HG02970 (cell line): Measurements from ENCODE around the gene DHX35.
A peak's percentile ranks its signal among the peaks of the same experiment; 100 is the strongest.
"Not testable (repeated sequence)": the region's sequence is repeated elsewhere in the genome, so short reads cannot be mapped to it uniquely, and the experiment has no call there.

Source experiments
- ATAC-seq: cut with Tn5 transposase; IDR thresholded peaks from one replicate; pipeline ENCODE4 v1.9.1; 2021; ENCODE audit warnings: mild to moderate bottlenecking, moderate library complexity, moderate number of reproducible peaks; ENCODE audit not compliant: unreplicated experiment, low FRiP score

Gene DHX35

DNA sequence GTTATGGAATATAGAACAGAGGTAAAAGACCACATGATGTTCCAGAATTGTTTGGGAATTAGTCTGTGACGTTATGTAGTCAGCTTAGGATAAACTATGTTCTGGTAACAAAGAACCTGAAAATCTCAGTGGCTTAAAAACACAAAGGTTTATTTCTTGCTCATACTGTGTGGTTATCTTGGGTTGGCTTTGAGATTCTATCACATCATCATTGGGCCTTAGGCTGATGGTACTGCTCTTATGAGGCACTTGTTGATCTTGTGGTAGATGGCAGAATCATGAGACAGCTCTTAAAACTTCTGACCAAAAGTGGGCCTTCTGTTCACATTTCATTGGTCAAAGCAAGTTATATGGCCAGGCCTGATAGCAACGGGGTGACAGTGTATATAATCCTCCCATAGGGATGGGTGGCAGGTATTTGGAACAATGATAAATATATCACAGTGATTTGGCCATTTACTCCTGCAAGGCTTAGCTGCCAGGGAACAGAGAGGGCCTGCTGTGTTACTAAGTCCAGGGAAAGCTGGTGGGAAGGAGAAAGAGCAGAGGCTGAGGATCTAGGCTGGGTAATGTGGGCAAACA lies 13.5 kb downstream of the DHX35 start:
- no peak for ATAC-seq

DNA sequence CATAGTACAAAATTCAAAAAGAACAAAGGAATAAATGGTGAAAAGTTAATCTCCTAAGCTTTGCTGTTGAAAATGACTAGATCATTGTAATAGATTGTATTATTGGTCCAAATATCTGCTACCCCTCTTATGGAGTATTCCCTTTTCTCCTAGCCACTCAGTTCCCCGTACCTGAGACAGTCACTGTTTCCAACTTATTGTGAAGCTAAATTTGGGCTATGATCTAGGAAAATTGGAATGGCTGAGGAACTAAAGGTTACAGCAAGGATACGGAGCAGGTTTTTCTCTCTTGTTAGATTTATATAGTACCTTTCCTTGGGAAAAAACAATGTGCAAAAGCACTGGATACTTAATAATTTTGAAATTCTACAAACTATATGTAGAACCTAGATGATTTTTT lies 17.3 kb downstream of the DHX35 start:
- no peak for ATAC-seq

- ATAC-seq = no peak
These were observed 17.7 kb downstream of the DHX35 start for GRCh38 chr20:38979842-38980241.

DNA sequence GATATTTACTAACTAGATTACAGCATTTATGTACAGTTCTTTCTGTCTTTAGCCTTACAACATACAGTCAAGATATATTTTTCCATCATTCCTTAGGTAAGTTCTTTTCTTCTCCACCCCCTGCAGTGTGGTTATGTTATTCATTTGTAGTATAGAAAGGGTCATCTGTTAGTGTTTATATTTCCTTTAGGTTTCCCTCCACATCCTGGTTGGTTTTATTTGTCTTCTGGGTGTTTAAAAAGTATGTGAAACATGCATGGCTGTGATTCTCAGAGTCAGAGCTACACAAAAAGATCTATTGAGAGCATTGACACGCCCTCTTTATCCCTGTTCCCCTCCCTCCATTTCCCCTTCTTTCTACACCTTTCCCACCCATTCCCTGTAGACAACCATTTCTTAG lies 20.1 kb downstream of the DHX35 start:
- no peak for ATAC-seq

DNA sequence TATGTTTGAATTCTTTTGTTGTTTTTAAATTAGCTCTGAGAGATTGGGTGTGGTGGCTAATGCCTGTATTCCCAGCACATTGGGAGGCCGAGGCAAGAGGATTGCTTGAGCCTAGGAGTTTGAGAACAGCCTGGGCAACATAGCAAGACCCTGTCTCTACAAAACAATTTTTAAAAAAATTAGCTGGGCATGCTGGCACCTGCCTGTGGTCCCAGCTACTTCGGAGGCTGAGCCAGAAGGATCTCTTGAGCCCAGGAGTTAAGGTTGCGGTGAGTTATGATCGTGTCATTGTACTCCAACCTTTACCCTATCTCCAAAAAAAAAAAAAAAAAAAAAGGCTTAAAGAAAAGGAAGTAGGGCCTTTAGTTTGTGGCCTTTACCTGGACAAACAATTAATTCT lies 22.9 kb downstream of the DHX35 start:
- no peak for ATAC-seq

DNA sequence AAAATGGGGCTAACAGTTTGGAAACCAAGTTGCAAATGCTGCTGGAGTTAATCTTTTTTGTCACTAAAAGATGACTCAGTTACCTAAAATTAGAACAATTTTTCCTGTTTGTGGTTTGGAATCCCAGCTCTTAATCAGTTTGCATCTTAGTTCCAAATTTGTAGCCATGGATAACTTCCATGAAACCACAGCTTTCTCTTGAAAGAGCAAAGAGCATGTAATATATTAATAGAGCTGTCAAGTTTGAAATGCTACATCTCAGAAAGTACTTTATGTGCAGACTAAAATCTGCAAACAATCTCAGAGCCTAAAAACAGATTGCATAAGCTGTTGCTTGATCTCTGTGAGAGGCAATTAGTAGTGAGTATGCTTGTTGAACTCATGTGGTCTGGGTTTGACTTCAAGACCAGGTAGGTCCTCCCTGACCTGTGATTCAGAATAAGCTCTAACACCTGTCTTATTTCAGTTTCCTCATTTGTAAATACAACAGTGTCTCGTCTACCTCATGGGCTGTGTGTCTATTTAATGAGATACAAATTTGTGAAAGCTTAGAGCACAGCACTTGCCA lies 23.5 kb downstream of the DHX35 start:
- no peak for ATAC-seq

- no peak for ATAC-seq
These were observed 24.5 kb downstream of the DHX35 start for GRCh38 chr20:38986663-38987062.

- peak; percentile 76 for ATAC-seq
These were observed 25.6 kb downstream of the DHX35 start for GRCh38 chr20:38987777-38988176.

DNA sequence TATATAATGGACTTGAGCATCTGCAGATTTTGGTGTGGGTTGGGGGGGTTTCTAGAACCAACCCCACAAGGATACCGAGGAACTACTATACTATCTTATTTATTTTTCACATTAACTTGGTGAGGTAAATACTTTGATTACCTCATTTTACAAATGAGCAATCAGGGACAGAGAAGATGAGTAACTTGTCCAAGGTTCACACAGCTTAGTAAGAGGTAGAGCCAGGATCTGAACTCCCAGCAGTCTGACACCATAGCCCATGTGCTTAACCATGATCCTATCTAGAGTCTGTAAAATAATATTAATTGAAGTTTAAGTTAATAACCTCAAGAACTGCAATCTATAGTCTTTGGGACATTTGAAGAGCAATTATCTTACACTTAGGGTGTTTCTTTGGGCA lies 28.6 kb downstream of the DHX35 start:
- no peak for ATAC-seq

- ATAC-seq = no peak
These were observed 29.9 kb downstream of the DHX35 start for GRCh38 chr20:38991814-38992704.

GRCh38 chr20:38995536-38996044 lies 33.4 kb downstream of the DHX35 start:
- no peak for ATAC-seq

- ATAC-seq = not testable (repeated sequence)
These were observed 34.7 kb downstream of the DHX35 start for GRCh38 chr20:38996866-38997265.

DNA sequence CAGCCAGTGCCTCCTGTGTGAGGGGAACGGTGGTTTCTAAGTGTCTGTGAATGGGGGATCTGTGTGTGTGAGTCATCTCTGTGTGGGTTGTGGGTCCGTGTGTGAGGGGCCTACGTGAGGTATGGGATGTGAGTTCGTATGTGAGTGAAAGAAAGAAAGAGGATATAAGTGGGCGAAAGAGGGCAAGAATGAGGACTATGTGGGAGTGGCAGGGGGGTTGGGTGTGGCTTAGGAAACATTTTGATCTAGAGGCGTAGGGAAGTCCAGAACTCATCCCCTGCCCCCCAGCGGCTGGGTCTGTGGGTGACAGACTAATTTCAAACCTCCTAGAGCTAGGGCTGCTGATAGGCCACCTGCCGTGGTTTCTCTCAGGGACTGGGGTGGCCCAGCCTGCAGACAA lies 35.5 kb downstream of the DHX35 start:
- peak; percentile 64 for ATAC-seq

- ATAC-seq = no peak
These were observed 37.1 kb downstream of the DHX35 start for GRCh38 chr20:38999217-38999616.

DNA sequence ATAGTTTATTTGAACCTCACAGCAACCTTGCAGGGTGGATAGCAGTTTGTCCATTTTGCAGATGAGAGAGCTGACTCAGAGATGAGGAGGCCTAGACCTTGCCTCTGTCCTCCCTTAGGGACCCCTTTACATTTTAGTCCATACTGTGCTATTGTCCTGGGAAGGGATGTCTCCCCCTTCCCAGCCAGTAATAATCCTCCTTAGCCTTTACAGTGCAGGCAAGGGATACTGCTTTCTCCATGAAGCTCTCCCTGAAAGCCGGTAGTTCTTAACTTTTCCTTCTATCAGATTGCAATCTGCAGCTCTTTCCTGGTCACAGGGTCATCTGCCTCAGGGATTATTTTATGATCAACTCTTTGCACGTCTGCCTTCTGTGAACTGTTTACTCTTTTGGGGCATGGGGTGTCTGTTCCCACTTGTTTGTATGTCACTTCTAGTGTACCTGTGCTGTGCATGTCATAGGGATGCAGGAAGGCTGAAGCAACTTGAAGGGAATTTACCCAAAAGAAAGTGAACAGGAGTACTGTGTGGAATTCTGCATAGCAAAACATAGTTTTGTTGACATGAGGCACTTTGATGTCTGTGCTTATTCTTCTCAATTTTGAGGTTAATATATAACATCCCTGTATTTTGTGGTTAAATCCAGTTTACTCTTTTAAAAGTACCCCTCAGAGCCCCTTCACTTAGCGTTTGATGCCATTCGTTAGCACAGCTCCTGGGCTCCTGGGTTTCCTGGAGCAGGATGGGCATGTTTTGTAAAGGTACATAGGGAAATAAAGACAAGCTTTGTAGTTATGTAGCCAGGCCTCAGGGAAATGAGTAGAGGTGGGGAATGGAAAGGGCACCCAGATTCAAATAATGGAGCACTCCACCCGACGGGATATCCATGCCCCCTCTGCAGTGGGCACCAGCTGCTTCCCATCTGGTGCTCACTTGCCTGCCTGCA lies 38.1 kb downstream of the DHX35 start:
- ATAC-seq = no peak

GRCh38 chr20:39004508-39004907 lies 42.4 kb downstream of the DHX35 start:
- no peak for ATAC-seq

DNA sequence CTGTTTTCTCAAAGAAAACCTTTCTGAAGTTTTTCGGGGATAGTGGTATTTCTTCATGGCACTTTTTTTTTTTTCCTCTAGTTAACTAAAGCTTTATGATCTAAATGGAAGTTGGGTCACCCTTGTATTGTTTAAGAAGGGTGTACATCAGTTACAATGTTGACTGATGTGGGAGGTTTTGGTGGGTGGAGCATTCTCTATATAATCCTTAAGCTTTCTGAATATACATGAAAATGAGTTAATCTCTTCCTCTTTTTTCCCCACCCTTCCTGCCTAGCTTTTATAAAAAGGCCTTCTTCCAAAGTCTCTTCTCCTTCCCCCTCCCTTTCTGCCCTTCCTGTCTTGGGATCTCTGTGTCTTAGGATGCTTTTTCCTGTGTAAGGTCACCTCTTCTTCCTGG lies 47.2 kb downstream of the DHX35 start:
- ATAC-seq = no peak

GRCh38 chr20:39010496-39010895 lies 48.4 kb downstream of the DHX35 start:
- no peak for ATAC-seq

DNA sequence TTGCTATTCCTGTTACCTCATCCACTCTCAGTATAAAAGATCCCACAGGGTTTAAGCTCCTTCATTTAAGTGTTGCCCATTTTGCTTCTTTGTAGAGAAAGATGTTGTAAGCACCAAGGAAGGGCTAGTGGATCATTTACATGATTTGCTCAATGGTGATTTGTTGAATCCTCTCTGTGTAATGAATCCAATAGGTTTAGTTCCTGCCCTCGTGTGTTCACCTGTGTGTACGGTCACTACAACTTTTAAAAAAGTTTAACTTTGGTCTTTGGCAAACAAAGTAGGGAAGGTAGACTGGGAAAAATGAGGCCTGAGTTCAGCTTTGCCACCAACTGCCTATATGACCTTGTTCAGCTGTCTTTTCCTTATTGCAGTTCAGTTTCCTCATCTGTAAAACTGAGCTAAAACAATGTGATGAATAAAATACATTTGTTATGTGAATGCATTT lies 51.5 kb downstream of the DHX35 start:
- no peak for ATAC-seq

- no peak for ATAC-seq
These were observed 53.9 kb downstream of the DHX35 start for GRCh38 chr20:39016041-39016440.
